GM12875 (cell line): ENCODE results near the gene MYOF.
"Not testable (repeated sequence)": the region's sequence is repeated elsewhere in the genome, so short reads cannot be mapped to it uniquely, and the experiment has no call there.

Source experiments
- H3K4me3 ChIP-seq: one replicate; pipeline ENCODE4 v1.5.1; 2011; ENCODE audit warnings: low read depth, low read length, control low read depth
- CTCF ChIP-seq: IDR thresholded peaks from 2 replicates; pipeline ENCODE4 v1.5.1; 2011; ENCODE audit warnings: low read depth, mild to moderate bottlenecking, control low read depth, inconsistent platforms, low read length, moderate library complexity, borderline replicate concordance; ENCODE audit not compliant: insufficient read depth

The MYOF gene

GRCh38 chr10:93367664-93368063 lies 114.5 kb downstream of the MYOF start:
- no peak for TF ChIP-seq CTCF

GRCh38 chr10:93364966-93365365 lies 117.2 kb downstream of the MYOF start:
- no peak for TF ChIP-seq CTCF
- no peak overlapping the region for H3K4me3 ChIP-seq

More at GRCh38 chr10:93367664-93368063, 114.5 kb downstream of the MYOF start:
- no peak overlapping the region for H3K4me3 ChIP-seq

- no peak for TF ChIP-seq CTCF
- no peak overlapping the region for H3K4me3 ChIP-seq
These were observed 118.1 kb downstream of the MYOF start for GRCh38 chr10:93363891-93364648.

GRCh38 chr10:93358398-93358797 lies 123.7 kb downstream of the MYOF start:
- not testable (repeated sequence) for H3K4me3 ChIP-seq

GRCh38 chr10:93357680-93358079 lies 124.5 kb downstream of the MYOF start:
- TF ChIP-seq CTCF: peak; percentile 54; the same call in 1 of the 2 replicates
- H3K4me3 ChIP-seq: no peak overlapping the region

GRCh38 chr10:93356516-93356915 lies 125.6 kb downstream of the MYOF start:
- H3K4me3 ChIP-seq: no peak overlapping the region
- no peak for TF ChIP-seq CTCF

- TF ChIP-seq CTCF: no peak
- no peak overlapping the region for H3K4me3 ChIP-seq
These were observed 129.3 kb downstream of the MYOF start for GRCh38 chr10:93352638-93353383.
